Loucy (cell line): ENCODE data around the gene COMMD8.

Experiments
- EZH2phosphoT487 ChIP-seq: fragments of 200-600 bp; IDR thresholded peaks from 2 replicates; pipeline ENCODE4 v1.6.1; 2018; ENCODE audit warnings: antibody characterized with exemption, mild to moderate bottlenecking, moderate library complexity, borderline replicate concordance
- TF ChIP-seq, protein P1 (sequence below): fragments of 200-600 bp; sonication (generic); conservative IDR thresholded peaks from 2 replicates; pipeline ENCODE4 v1.5.1; 2014; ENCODE audit warnings: mild to moderate bottlenecking, antibody characterized with exemption, low read length

DNA sequence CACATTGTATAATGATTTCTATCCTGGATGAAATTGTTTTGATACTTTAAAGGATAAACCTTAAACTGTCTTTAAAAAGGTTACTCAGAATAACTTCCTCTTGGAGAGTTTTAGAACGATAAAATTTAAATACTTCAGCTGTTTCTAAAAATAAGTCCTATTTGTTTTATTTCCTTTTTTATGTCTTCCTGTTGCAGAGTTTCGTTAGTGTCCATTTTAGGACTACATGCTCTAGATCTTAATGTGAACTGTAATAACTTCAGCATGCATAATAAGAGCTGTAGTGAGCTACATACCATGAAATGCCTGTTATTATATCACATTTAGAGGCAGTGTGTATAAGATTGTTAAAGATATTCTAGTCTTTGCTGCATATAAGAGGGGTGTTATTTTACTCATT lies 36.2 kb upstream of the COMMD8 start:
- TF ChIP-seq, protein P1, sequence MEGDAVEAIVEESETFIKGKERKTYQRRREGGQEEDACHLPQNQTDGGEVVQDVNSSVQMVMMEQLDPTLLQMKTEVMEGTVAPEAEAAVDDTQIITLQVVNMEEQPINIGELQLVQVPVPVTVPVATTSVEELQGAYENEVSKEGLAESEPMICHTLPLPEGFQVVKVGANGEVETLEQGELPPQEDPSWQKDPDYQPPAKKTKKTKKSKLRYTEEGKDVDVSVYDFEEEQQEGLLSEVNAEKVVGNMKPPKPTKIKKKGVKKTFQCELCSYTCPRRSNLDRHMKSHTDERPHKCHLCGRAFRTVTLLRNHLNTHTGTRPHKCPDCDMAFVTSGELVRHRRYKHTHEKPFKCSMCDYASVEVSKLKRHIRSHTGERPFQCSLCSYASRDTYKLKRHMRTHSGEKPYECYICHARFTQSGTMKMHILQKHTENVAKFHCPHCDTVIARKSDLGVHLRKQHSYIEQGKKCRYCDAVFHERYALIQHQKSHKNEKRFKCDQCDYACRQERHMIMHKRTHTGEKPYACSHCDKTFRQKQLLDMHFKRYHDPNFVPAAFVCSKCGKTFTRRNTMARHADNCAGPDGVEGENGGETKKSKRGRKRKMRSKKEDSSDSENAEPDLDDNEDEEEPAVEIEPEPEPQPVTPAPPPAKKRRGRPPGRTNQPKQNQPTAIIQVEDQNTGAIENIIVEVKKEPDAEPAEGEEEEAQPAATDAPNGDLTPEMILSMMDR = no peak
- no peak for TF ChIP-seq EZH2phosphoT487
